A549 (cell line): ENCODE measurements around the gene HNF1A. TPM values are rescaled to one million over a fixed set of nuclear protein-coding genes. Genes with fewer than 3 reads are reported as not detected.

ENCODE experiments used
- ATAC-seq, 2 experiments: fragments of 200-7000 bp in 1 of 2; fragments of >200 bp in 1 of 2; cut with Nextera tagmentation in 1 of 2; cut with Tn5 transposase in 1 of 2; 3 replicates each; pipeline versions ENCODE4 v1.8.0 to v1.9.1; 2018 to 2020; ENCODE audit warnings: mild to moderate bottlenecking in 1 of 2, moderate library complexity in 1 of 2
- CTCF ChIA-PET: fragments of 300-600 bp; sonication (Branson Sonifier 250); formaldehyde crosslinking; extraction: SDS; loops from one replicate; lab custom pipeline; 2021; ENCODE audit warnings: antibody characterized with exemption, inconsistent platforms; lab: Yijun Ruan, JAX
- POLR2A ChIA-PET: fragments of 350-600 bp; formaldehyde crosslinking; extraction: SDS; loops from one replicate; lab custom pipeline; 2021; ENCODE audit warnings: antibody characterized with exemption, inconsistent platforms; lab: Yijun Ruan, JAX
- DNase-seq, 2 experiments: peaks; one replicate each; pipeline versions ENCODE4 v3.0.0 to v3.0.0-alpha.2; 2011 to 2016; ENCODE audit warnings: low read depth in 1 of 2, low spot score in 1 of 2
- FAIRE-seq: peaks from 2 replicates; lab custom pipeline; 2011; peaks lifted over from hg19 to GRCh38; lab: Jason Lieb, UNC
- H3K27ac ChIP-seq, 2 experiments: fragments of >200 bp; sonication (Bioruptor Twin); formaldehyde crosslinking; 3 replicates each; pipeline ENCODE4 v1.5.1; 2016 to 2017
- H3K4me1 ChIP-seq: fragments of >200 bp; sonication (Bioruptor Twin); formaldehyde crosslinking; 3 replicates; pipeline ENCODE4 v1.6.1; 2016
- H3K4me2 ChIP-seq: fragments of >200 bp; sonication (Bioruptor Twin); formaldehyde crosslinking; 3 replicates; pipeline ENCODE4 v1.6.1; 2016
- H3K4me3 ChIP-seq: fragments of >200 bp; sonication (Bioruptor Twin); formaldehyde crosslinking; 3 replicates; pipeline ENCODE4 v1.5.1; 2016
- H3K9me3 ChIP-seq: fragments of >200 bp; sonication (Bioruptor Twin); formaldehyde crosslinking; 3 replicates; pipeline ENCODE4 v1.6.1; 2016
- CBX2 ChIP-seq: fragments of 200-600 bp; sonication (generic); IDR thresholded peaks from 2 replicates; pipeline ENCODE4 v1.6.1; 2016; ENCODE audit warnings: low read depth, mild to moderate bottlenecking, borderline replicate concordance
- CBX8 ChIP-seq: fragments of 200-600 bp; sonication (generic); IDR thresholded peaks from 2 replicates; pipeline ENCODE4 v1.6.1; 2016
- CHD2 ChIP-seq: fragments of 150-350 bp; IDR thresholded peaks from 2 replicates; pipeline ENCODE4 v1.6.1; 2014; ENCODE audit warnings: low read length; ENCODE audit not compliant: partially characterized antibody
- FOSB ChIP-seq: fragments of 250-450 bp; sonication (Bioruptor Pico); IDR thresholded peaks from 2 replicates; pipeline ENCODE4 v1.5.0; 2020; ENCODE audit warnings: mild to moderate bottlenecking, moderate library complexity
- FOXS1 ChIP-seq: fragments of 250-450 bp; sonication (Bioruptor Pico); IDR thresholded peaks from 2 replicates; pipeline ENCODE4 v1.5.0; 2020; ENCODE audit warnings: mild to moderate bottlenecking, moderate library complexity
- HOXB13 ChIP-seq: fragments of 250-450 bp; sonication (Bioruptor Pico); IDR thresholded peaks from 2 replicates; pipeline ENCODE4 v1.5.0; 2020; ENCODE audit warnings: low read depth, mild to moderate bottlenecking, moderate library complexity
- HOXB5 ChIP-seq: fragments of 250-450 bp; sonication (Bioruptor Pico); IDR thresholded peaks from 2 replicates; pipeline ENCODE4 v1.5.0; 2020; ENCODE audit warnings: mild to moderate bottlenecking, moderate library complexity
- JUNB ChIP-seq: fragments of >200 bp; sonication (Bioruptor Twin); formaldehyde crosslinking; IDR thresholded peaks from 2 replicates; pipeline ENCODE4 v1.6.1; 2016
- MAFK ChIP-seq: fragments of 450-650 bp; IDR thresholded peaks from 2 replicates; pipeline ENCODE4 v1.6.1; 2014; ENCODE audit not compliant: partially characterized antibody
- RFX5 ChIP-seq: fragments of 450-650 bp; IDR thresholded peaks from 2 replicates; pipeline ENCODE4 v1.7.1; 2014; ENCODE audit warnings: antibody characterized with exemption, mild to moderate bottlenecking, moderate library complexity
- TP53 ChIP-seq: fragments of 250-450 bp; sonication (Bioruptor Pico); IDR thresholded peaks from 2 replicates; pipeline ENCODE4 v1.5.0; 2021; ENCODE audit warnings: mild to moderate bottlenecking, moderate library complexity
- WGBS: methylation state at CpG from one replicate; pipeline ENCODE4 v1.1.6; 2017; ENCODE audit errors: missing lambda C conversion rate; 5-methylcytosine and 5-hydroxymethylcytosine counted together
- polyA plus RNA-seq, 4 experiments: library from polyadenylated mRNA; depleted of rRNA in 3 of 4; stranded (reverse); fragments of >200 nt; fragmentation: RNase III in 1 of 4; extraction: RNeasy Plus Mini Kit Qiagen cat#74134 plus additional on column Dnase treatment in 1 of 4; gene quantifications; 2 replicates in 3 of 4; 3 replicates in 1 of 4; pipeline ENCODE4 v1.2.3, GENCODE V29; 2011 to 2017
- TF ChIP-seq, protein P1 (sequence below): fragments of >200 bp; sonication (Bioruptor Twin); formaldehyde crosslinking; IDR thresholded peaks from 2 replicates; pipeline ENCODE4 v1.6.1; 2016
- TF ChIP-seq, protein P2 (sequence below): fragments of 200-600 bp; sonication (generic); IDR thresholded peaks from 2 replicates; pipeline ENCODE4 v1.6.1; 2016; ENCODE audit warnings: antibody characterized with exemption, mild to moderate bottlenecking, moderate library complexity
- TF ChIP-seq, protein P3 (sequence below): fragments of >200 bp; sonication (Bioruptor Twin); formaldehyde crosslinking; IDR thresholded peaks from 3 replicates; pipeline ENCODE4 v1.6.1; 2016

The HNF1A gene
- polyA plus RNA-seq, 2 of the 4 experiments (the other 2 are of a cell fraction) = 2.6 to 7.3 TPM

DNA sequence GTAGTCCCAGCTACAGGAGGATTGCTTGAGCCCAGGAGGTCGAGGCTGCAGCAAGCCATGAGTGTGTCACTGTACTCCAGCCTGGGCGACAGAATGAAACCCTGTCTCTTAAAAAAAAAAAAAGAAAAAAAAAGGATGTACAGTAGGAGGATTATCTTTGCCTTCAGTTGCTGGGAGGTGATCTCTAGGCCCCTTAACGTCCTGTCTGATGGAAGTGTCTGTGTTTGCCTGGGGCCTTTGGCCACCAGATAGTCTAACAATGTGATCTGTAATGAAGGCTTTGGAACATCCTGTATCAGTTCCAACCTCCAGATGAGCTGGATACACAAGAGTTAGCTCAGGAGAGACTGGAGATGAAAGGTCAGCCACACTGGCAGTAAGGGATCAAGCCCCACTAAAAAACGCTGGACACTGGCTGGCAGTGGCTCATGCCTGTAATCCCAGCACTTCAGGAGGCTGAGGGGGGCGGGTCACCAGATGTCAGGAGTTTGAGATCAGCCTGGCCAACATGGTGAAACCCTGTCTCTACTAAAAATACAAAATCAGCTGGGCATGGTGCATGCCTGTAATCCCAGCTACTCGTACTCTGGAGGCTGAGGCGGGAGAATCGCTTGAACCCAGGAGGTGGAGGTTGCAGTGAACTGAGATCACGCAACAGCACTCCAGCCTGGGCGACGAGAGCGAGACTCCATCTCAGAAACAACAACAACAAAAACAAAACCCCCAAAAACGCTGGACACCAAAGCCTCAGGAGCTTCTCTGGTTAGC, 19.0 kb upstream of the HNF1A start:
- FAIRE-seq (no peak), DNase-seq (no peak), ATAC-seq (peak in 1 of 2 experiments; percentile 14; a peak in 3 of 6 replicates)
- Histone ChIP-seq H3K4me2 (peak overlapping the region; percentile 64), H3K9me3 (no peaks in the 10 kb centered on the region), H3K4me3 (no peak overlapping the region), H3K4me1 (peaks cover 42% of the 10 kb centered on the region), H3K27ac (peak overlapping the region; percentile 49 to 79)
- ChIA-PET CTCF (interaction anchor here (0.6 to 6.5 kb wide), 9 partner anchors 10 to 376 kb away, joined by 3 to 63 read pairs (median 3); no protein-coding TSS in a partner anchor), POLR2A (interaction anchor here (0.6 kb wide), 1 partner anchor 333 kb away, joined by 7 read pairs; no protein-coding TSS in a partner anchor)
- TF ChIP-seq MAFK (no peak), FOXS1 (no peak), CHD2 (no peak)
- WGBS = 57% methylated on average over 13 of the region's 13 CpGs

DNA sequence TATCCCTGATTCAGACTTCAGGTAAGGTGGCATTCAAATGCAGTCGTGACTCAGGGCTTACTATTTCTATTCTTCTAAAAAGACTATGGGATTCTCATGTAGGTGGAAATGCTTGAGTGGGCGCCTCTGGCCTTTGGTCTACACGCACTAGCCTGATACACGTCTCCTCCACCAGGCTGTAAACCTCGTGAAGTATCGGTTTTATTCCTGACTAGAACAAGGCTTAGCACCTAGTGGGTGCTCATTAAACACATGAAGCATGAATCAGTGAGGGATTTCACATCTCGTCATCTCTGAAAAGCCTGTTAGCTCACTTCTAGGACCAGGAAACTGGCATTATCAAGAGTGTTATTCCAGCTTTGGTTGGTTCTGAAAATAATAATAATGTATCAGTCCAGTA, 17.7 kb upstream of the HNF1A start:
- Histone ChIP-seq H3K4me3 (no peak overlapping the region), H3K4me2 (no peak overlapping the region), H3K27ac (peak overlapping the region in 1 of 2 experiments; percentile 39; a peak in 1 of 6 replicates), H3K9me3 (no peaks in the 10 kb centered on the region), H3K4me1 (peaks cover 42% of the 10 kb centered on the region)
- CTCF ChIA-PET = interaction anchor here (1.3 to 6.5 kb wide), 4 partner anchors 12 to 49 kb away, joined by 3 to 63 read pairs (median 22); no protein-coding TSS in a partner anchor
- FAIRE-seq (no peak), DNase-seq (no peak), ATAC-seq (no peak)
- no peak for TF ChIP-seq TP53
- TF ChIP-seq HOXB13 (CRISPR knock-in tag) = no peak
- TF ChIP-seq HOXB5 (CRISPR knock-in tag) = no peak
- TF ChIP-seq CBX8 = no peak
- POLR2A ChIA-PET = no interaction called here
- WGBS = 91% methylated on average over 7 of the region's 7 CpGs

DNA sequence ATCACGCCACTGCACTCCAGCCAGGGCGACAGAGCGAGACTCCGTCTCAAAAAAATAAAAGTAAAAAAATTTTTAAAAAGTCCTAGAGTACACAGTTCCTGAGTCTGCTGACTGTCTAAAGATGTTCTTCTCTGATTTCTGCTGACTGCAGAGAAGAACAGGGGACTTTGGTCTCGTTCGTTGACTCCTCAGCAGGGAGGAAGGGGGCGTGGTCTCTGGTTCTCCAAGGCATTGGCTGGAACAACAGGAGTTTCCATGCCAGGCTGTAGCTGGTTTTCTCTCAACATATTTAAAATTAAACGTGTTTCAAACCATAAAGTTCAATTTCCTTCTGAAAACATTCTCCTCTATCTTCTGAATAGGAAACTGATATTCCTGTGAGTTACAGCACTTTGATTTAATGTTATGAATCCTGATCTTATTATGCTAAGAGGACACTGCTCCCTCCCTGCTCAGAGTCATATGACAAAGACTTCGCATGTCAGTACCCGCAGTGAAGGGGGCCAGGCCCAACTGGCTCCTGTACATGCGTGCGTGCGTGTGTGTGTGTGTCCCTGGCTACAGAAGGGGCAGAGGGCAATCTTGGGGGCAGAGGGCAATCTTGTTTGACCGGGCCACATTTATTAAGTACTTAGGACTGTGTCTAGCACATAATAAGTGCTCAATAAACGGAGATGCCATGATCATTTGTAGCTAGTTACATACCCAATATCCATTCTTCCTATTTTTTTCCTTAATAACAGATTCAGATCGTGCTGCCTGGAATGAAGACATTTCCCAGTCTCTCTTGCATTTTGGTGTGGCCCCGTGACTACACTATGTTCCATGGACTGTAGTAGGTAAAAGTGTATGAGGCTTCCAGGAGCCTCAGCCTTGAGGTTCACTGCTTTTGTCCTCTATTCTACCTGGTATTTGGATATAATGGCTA, 16.5 kb upstream of the HNF1A start:
- Histone ChIP-seq H3K4me1 (peaks cover 42% of the 10 kb centered on the region), H3K4me2 (peak overlapping the region; percentile 29), H3K27ac (peak overlapping the region; percentile 15 to 39; a peak in 4 of 6 replicates), H3K9me3 (no peaks in the 10 kb centered on the region), H3K4me3 (no peak overlapping the region)
- peak; percentile 55 to 59; a peak in 5 of 6 replicates for ATAC-seq
- ChIA-PET POLR2A (no interaction called here), CTCF (interaction anchor here (0.6 to 3.5 kb wide), 4 partner anchors 9 to 44 kb away, joined by 3 to 39 read pairs (median 10); no protein-coding TSS in a partner anchor)
- 74% methylated on average over 17 of the region's 17 CpGs for WGBS
- FAIRE-seq = no peak
- DNase-seq = peak; percentile 46 to 66
- TF ChIP-seq HOXB5 (CRISPR knock-in tag) (no peak), MAFK (peak; percentile 64), CBX8 (no peak)
- TF ChIP-seq, protein P1, sequence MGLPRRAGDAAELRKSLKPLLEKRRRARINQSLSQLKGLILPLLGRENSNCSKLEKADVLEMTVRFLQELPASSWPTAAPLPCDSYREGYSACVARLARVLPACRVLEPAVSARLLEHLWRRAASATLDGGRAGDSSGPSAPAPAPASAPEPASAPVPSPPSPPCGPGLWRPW = no peak

DNA sequence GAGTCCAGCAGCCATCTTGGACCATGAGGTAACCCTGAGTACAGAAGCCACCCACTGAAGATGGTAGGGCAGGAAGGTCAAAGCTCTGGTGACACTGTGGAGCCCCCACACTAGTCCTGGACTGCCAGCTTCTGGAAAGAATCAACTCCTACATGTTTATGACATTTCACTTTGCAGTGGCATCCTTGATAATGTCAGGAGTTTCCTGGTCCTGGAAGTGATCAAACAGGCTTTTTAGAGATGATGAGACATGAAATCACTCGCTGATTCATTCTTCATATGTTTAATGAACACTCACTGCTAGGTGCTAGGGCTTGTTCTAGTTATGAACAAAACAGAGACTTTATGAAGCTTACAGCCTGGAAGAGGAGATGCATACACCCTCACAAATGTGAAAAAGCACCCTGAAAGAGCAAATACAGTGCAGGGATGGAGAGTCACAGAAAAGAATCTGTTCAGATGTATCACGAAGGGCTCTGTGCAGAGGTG, 15.8 kb upstream of the HNF1A start:
- 57% methylated on average over 2 of the region's 2 CpGs for WGBS
- TF ChIP-seq RFX5 (no peak), JUNB (0 out of 2 replicates have a peak, but pooled peaks have one; percentile 12)
- H3K4me3 ChIP-seq = no peak overlapping the region
- ChIA-PET POLR2A (no interaction called here), CTCF (interaction anchor here (1.0 to 3.5 kb wide), 3 partner anchors 9 to 19 kb away, joined by 7 to 39 read pairs (median 12); no protein-coding TSS in a partner anchor)
- FAIRE-seq = no peak
- no peaks in the 10 kb centered on the region for H3K9me3 ChIP-seq
- H3K27ac ChIP-seq = peak overlapping the region; percentile 15 to 39; a peak in 4 of 6 replicates
- H3K4me1 ChIP-seq = peaks cover 42% of the 10 kb centered on the region
- peak in 1 of 2 experiments; percentile 5; a peak in 2 of 6 replicates for ATAC-seq
- no peak overlapping the region for H3K4me2 ChIP-seq
- DNase-seq = no peak

DNA sequence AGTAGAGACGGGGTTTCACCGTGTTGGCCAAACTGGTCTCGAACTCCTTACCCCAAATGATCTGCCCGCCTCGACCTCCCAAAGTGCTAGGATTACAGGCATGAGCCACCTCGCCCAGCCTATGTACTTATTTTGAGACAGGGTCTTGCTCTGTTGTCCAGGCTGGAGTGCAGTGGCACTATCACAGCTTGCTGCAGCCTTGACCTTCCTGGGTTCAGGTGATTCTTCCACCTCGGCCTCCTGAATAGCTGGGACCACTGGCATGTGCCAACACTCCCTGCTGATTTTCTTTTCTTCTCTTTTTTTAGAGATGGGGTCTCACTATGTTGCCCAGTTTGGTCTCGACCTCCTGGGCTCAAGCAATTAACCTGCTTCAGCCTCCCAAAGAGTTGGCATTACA, 14.0 kb upstream of the HNF1A start:
- TF ChIP-seq CBX2 = no peak
- no peak for TF ChIP-seq FOSB (CRISPR knock-in tag)
- TF ChIP-seq, protein P2, sequence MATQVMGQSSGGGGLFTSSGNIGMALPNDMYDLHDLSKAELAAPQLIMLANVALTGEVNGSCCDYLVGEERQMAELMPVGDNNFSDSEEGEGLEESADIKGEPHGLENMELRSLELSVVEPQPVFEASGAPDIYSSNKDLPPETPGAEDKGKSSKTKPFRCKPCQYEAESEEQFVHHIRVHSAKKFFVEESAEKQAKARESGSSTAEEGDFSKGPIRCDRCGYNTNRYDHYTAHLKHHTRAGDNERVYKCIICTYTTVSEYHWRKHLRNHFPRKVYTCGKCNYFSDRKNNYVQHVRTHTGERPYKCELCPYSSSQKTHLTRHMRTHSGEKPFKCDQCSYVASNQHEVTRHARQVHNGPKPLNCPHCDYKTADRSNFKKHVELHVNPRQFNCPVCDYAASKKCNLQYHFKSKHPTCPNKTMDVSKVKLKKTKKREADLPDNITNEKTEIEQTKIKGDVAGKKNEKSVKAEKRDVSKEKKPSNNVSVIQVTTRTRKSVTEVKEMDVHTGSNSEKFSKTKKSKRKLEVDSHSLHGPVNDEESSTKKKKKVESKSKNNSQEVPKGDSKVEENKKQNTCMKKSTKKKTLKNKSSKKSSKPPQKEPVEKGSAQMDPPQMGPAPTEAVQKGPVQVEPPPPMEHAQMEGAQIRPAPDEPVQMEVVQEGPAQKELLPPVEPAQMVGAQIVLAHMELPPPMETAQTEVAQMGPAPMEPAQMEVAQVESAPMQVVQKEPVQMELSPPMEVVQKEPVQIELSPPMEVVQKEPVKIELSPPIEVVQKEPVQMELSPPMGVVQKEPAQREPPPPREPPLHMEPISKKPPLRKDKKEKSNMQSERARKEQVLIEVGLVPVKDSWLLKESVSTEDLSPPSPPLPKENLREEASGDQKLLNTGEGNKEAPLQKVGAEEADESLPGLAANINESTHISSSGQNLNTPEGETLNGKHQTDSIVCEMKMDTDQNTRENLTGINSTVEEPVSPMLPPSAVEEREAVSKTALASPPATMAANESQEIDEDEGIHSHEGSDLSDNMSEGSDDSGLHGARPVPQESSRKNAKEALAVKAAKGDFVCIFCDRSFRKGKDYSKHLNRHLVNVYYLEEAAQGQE = no peak
- no peak for TF ChIP-seq HOXB13 (CRISPR knock-in tag)
- TF ChIP-seq, protein P3, sequence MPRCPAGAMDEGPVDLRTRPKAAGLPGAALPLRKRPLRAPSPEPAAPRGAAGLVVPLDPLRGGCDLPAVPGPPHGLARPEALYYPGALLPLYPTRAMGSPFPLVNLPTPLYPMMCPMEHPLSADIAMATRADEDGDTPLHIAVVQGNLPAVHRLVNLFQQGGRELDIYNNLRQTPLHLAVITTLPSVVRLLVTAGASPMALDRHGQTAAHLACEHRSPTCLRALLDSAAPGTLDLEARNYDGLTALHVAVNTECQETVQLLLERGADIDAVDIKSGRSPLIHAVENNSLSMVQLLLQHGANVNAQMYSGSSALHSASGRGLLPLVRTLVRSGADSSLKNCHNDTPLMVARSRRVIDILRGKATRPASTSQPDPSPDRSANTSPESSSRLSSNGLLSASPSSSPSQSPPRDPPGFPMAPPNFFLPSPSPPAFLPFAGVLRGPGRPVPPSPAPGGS = no peak
- no peak for TF ChIP-seq JUNB
- H3K9me3 ChIP-seq = no peaks in the 10 kb centered on the region
- no peak overlapping the region for H3K4me3 ChIP-seq
- ChIA-PET POLR2A (no interaction called here), CTCF (interaction anchor here (0.8 to 3.5 kb wide), 5 partner anchors 8 to 276 kb away, joined by 3 to 39 read pairs (median 4); no protein-coding TSS in a partner anchor)
- peaks cover 36% of the 10 kb centered on the region for H3K4me1 ChIP-seq
- WGBS = 88% methylated on average over 8 of the region's 8 CpGs
- no peak overlapping the region for H3K4me2 ChIP-seq
- DNase-seq (no peak), FAIRE-seq (no peak), ATAC-seq (no peak)
- H3K27ac ChIP-seq = no peak overlapping the region
